MM.1S (cell line): ENCODE data around the gene COA8.

ENCODE experiments used
- CTCF ChIP-seq: fragments of 300-600 bp; sonication (generic); IDR thresholded peaks from 2 replicates; pipeline ENCODE4 v1.5.1; 2016; ENCODE audit warnings: antibody characterized with exemption, low read length, mixed read lengths
- EZH2 ChIP-seq: fragments of 300-600 bp; sonication (generic); optimal IDR thresholded peaks from 2 replicates; pipeline ENCODE3; 2017; ENCODE audit warnings: low read depth, mild to moderate bottlenecking, antibody characterized with exemption, low read length, mixed read lengths
- EZH2phosphoT487 ChIP-seq: fragments of 300-600 bp; sonication (generic); IDR thresholded peaks from 2 replicates; pipeline ENCODE4 v1.6.1; 2018; ENCODE audit warnings: antibody characterized with exemption, low read length

- TF ChIP-seq CTCF (no peak), EZH2phosphoT487 (no peak), EZH2 (no peak)
These were observed 463 bp downstream of the COA8 start for GRCh38 chr14:103563226-103563620.
